ENCODE data around the gene ADAMTS9.

ADAMTS9 gene

DNA sequence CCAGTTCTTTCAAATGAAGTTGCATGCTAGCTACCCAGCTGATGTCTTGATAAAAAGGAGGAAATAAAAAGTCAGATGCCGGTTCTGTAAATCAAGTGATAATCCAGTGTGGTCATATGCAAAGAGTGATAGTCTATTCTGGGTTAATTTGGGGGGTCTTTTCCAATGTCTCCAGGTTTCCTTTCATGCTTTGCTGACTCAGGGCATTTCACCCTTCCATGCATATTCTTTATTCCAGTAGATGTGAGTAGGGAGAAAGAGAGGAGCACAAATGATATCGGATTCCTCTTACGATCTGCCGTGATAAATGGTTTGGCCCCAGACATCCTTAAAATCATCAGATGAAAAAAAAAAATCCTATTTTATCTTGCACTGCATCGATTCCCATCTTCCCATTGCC, 60.8 kb downstream of the ADAMTS9 start:
- TF ChIP-seq, protein P1, sequence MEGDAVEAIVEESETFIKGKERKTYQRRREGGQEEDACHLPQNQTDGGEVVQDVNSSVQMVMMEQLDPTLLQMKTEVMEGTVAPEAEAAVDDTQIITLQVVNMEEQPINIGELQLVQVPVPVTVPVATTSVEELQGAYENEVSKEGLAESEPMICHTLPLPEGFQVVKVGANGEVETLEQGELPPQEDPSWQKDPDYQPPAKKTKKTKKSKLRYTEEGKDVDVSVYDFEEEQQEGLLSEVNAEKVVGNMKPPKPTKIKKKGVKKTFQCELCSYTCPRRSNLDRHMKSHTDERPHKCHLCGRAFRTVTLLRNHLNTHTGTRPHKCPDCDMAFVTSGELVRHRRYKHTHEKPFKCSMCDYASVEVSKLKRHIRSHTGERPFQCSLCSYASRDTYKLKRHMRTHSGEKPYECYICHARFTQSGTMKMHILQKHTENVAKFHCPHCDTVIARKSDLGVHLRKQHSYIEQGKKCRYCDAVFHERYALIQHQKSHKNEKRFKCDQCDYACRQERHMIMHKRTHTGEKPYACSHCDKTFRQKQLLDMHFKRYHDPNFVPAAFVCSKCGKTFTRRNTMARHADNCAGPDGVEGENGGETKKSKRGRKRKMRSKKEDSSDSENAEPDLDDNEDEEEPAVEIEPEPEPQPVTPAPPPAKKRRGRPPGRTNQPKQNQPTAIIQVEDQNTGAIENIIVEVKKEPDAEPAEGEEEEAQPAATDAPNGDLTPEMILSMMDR (IDR thresholded peaks at IDR 0.05; ENCODE audit: low read depth, low read length, missing control alignments) = no peak
- DNase-seq (ENCODE audit: extremely low read depth, low read depth) = no peak
- no peak overlapping the region for H3K4me3 ChIP-seq (replicated peaks; ENCODE audit: low read depth, low read length)

DNA sequence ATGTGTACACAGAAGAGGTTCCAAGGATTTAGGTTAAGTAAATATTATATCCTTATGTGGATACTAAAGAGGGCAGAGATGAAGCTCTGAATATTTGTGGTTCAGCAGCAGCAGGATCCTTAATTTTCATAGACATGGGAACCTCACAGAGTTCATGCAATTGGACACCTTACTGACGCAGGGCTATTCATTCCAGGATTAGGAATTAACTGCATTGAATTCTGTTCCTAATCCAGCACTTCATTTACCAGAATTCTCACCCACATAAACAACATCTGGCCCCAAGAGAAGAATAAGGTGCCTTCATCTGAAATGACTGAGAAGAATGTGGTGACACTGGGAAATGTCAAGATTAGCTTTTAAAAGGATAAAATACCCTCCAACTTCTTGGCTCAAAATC, 62.4 kb downstream of the ADAMTS9 start:
- no peak overlapping the region for H3K4me3 ChIP-seq (replicated peaks; ENCODE audit: low read depth, low read length)
- TF ChIP-seq, protein P1 (IDR thresholded peaks at IDR 0.05; ENCODE audit: low read depth, low read length, missing control alignments) = no peak
- DNase-seq (ENCODE audit: extremely low read depth, low read depth) = no peak

DNA sequence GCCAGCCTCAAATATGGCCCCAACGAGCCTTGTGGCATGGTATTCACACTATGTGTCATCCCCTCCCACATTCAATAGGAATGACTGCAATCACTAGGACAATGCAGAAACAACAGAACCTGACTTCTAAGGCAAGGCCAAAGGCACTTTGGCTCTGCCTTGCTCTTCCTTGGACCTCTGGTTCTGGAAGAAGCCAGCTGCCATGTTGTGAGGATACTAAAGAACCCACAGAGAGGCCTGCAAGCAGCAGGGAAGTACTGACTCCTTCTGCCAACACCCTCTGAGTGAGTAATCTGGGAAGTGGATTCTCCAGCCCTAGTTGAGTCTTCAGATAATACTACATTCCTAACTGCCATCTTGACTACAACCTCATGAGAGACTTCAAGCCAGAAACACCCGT, 64.7 kb downstream of the ADAMTS9 start:
- DNase-seq (ENCODE audit: extremely low read depth, low read depth) = no peak
- TF ChIP-seq, protein P1 (IDR thresholded peaks at IDR 0.05; ENCODE audit: low read depth, low read length, missing control alignments) = no peak
- no peak overlapping the region for H3K4me3 ChIP-seq (replicated peaks; ENCODE audit: low read depth, low read length)

DNA sequence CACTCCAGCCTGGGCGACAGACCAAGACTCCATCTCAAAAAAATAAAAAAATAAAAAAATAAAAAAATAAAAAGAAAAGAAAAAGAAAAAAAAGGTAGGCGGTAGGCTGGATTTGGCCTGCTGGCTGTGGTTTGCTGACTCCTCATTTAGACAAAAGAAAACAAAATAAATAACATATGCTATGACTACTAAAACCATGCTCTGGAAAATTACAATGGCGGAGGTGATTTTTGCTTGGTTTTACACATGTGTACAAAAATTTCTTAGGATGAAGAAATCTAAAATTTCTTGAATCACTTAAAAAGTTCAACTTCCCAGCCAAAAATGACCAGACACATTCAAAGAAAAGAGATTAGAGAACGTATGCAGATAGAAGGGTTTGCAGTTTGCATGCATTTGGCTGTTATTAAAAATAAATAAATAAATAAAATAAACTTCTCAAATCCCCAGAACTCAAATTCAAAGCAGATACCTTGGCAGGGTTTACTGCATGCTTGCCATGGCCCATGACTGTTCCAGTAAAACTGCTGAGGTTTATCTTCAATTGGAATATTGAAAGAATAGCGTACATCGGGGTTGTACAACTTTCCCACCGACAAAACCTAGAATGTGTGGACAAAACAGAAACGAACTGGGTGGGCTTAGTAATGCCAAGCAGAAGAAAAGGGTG, 65.9 kb downstream of the ADAMTS9 start:
- DNase-seq (ENCODE audit: extremely low read depth, low read depth) = no peak
- H3K4me3 ChIP-seq (replicated peaks; ENCODE audit: low read depth, low read length) = no peak overlapping the region
- TF ChIP-seq, protein P1 (IDR thresholded peaks at IDR 0.05; ENCODE audit: low read depth, low read length, missing control alignments) = no peak

DNA sequence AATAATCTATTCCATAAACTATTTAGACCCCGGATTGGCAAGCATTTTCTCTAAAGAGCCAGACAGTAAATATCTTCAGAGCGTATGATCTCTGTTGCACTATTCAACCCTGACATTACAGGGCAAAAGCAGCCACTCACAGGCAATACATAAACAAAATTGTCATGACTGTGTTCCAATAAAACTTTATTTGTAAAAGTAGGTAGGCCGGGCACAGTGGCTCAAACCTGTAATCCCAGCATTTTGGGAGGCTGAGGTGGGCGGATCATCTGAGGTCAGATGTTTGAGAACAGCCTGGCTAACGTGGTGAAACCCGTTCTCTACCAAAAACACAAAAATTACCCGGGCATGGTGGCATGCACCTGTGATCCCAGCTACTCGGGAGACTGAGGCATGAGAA, 66.5 kb downstream of the ADAMTS9 start:
- no peak for DNase-seq (ENCODE audit: extremely low read depth, low read depth)
- no peak overlapping the region for H3K4me3 ChIP-seq (replicated peaks; ENCODE audit: low read depth, low read length)
- TF ChIP-seq, protein P1 (IDR thresholded peaks at IDR 0.05; ENCODE audit: low read depth, low read length, missing control alignments) = no peak

DNA sequence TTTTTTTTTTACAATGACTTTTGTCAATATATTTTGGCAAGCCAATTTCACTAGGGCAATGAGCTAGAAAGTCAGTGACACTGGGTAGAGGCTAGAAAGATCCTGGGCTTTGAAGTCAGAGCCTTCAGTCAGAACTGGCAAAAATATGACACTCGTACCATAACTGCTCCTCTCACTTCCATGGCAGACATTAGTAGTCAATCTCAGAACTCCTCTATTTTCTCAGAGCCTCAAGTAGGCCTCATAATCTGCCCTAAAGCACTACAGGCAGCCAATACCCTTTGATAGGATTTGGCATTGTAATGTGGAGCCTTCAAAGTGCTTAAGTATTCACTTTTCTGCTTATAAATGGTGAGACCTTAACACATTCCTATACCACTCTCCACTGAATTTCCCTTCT, 67.8 kb downstream of the ADAMTS9 start:
- no peak for DNase-seq (ENCODE audit: extremely low read depth, low read depth)
- TF ChIP-seq, protein P1 (IDR thresholded peaks at IDR 0.05; ENCODE audit: low read depth, low read length, missing control alignments) = no peak
- no peak overlapping the region for H3K4me3 ChIP-seq (replicated peaks; ENCODE audit: low read depth, low read length)

DNA sequence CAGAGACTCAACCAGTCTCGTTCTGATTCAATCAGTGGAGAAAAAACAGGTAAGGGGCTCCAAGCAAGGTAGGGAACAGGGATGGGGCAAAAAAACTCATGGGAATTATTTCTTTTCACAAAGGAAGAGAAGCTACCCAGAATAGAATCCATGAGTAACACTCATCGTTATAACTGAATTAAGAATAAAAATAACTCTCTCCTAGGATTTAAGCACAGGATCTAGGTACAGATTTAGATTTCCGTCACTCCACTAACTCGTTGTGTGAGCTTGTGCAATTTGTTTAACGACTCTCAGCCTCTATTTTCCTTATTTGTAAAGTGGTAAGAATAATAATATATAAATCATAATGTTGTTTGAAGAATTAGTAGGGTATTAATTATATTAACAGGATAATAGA, 68.6 kb downstream of the ADAMTS9 start:
- DNase-seq (ENCODE audit: extremely low read depth, low read depth) = no peak
- TF ChIP-seq, protein P1 (IDR thresholded peaks at IDR 0.05; ENCODE audit: low read depth, low read length, missing control alignments) = no peak
- H3K4me3 ChIP-seq (replicated peaks; ENCODE audit: low read depth, low read length) = no peak overlapping the region

Data from HFF-Myc (cell line).